Measurements from ENCODE around the gene GRK1. TPM values are rescaled to one million over a fixed set of nuclear protein-coding genes. Genes with fewer than 3 reads are reported as not detected.

The GRK1 gene
- total and polyA plus RNA-seq, 2 of the 8 experiments (the other 6 are each of a cell fraction or from before 2014, with no cell fraction given), result 0.12 TPM; not detected in 1

GRCh38 chr13:113734826-113735125 lies 67.8 kb downstream of the GRK1 start:
- H3K4me1 ChIP-seq (replicated peaks in 1 of 4; ENCODE audit: control insufficient read depth in 3 of 4, insufficient read depth in 4 of 4, low read length in 3 of 4), result no peaks in the 10 kb centered on the region
- no peak for DNase-seq (ENCODE audit: low read depth in 1 of 2, low spot score in 2 of 2)
- H2BK5ac ChIP-seq (ENCODE audit: low read depth, low read length), result no peak overlapping the region
- no peak overlapping the region for H2BK20ac ChIP-seq (ENCODE audit: low read length)
- no peak overlapping the region for H2BK120ac ChIP-seq (replicated peaks; ENCODE audit: low read depth, low read length)
- no peak overlapping the region for H2BK12ac ChIP-seq (ENCODE audit: low read depth, low read length)
- H3K18ac ChIP-seq (ENCODE audit: extremely low read depth, low read length), result no peak overlapping the region
- no peak overlapping the region for H3K4ac ChIP-seq (replicated peaks; ENCODE audit: insufficient read length, low read depth, low read length)
- H3K79me1 ChIP-seq (ENCODE audit: low read depth, low read length), result no peaks in the 10 kb centered on the region
- no peaks in the 10 kb centered on the region for H3K27me3 ChIP-seq (replicated peaks in 1 of 4; ENCODE audit: control insufficient read depth in 3 of 4, extremely low read depth in 1 of 4, insufficient read depth in 3 of 4, low read length in 3 of 4)
- no peak overlapping the region for H4K8ac ChIP-seq (ENCODE audit: extremely low read depth, insufficient read depth, low read length)
- no peak overlapping the region for H3K27ac ChIP-seq (ENCODE audit: low read depth, low read length)
- no peak overlapping the region for H2AK5ac ChIP-seq (ENCODE audit: low read depth, low read length)
- H3K9ac ChIP-seq (replicated peaks in 1 of 4; ENCODE audit: extremely low read depth in 1 of 4, low read depth in 3 of 4, low read length in 3 of 4), result no peak overlapping the region
- H3K14ac ChIP-seq (ENCODE audit: insufficient read length), result no peak overlapping the region
- H3K36me3 ChIP-seq (ENCODE audit: control insufficient read depth in 2 of 4, insufficient read depth in 4 of 4, low read length in 3 of 4), result no peaks in the 10 kb centered on the region
- no peak overlapping the region for H3K56ac ChIP-seq (replicated peaks; ENCODE audit: insufficient read length, low read depth, low read length)
- H2BK15ac ChIP-seq (ENCODE audit: low read length), result no peak overlapping the region
- H3K4me3 ChIP-seq (ENCODE audit: extremely low read depth in 1 of 4, insufficient read depth in 2 of 4, low read depth in 3 of 4, low read length in 4 of 4), result no peak overlapping the region
- POLR2A ChIA-PET (ENCODE audit: partially characterized antibody), result no interaction called here
- CTCF ChIA-PET (ENCODE audit: partially characterized antibody), result interaction anchor here (1.1 kb wide), 1 partner anchor 82 kb away, joined by 3 read pairs; no protein-coding TSS in a partner anchor
- peaks cover 0 to 5% of the 10 kb centered on the region in 2 experiments for H4K20me1 ChIP-seq (replicated peaks in 1 of 2; ENCODE audit: control insufficient read depth in 1 of 2, insufficient read depth in 2 of 2, low read length in 2 of 2)
- 86% methylated on average over 8 of the region's 8 CpGs; no CpG with 5 or more reads in 1 of the 2 experiments for WGBS, 2 experiments (ENCODE audit: extremely low coverage in 1 of 2, insufficient coverage in 1 of 2, insufficient read length in 1 of 2, insufficient replicate concordance in 2 of 2, low coverage in 1 of 2, low lambda C conversion rate in 2 of 2, missing lambda C conversion rate in 1 of 2)
- no peak overlapping the region for H4K5ac ChIP-seq (ENCODE audit: insufficient read length, low read depth, low read length)
- no peaks in the 10 kb centered on the region for H3K79me2 ChIP-seq (ENCODE audit: control insufficient read depth in 1 of 2, insufficient read depth in 2 of 2, low read length in 2 of 2)
- no peaks in the 10 kb centered on the region for H3K23me2 ChIP-seq (ENCODE audit: low read depth, low read length)
- no peak for FAIRE-seq
- H3K9me3 ChIP-seq (ENCODE audit: insufficient read depth in 2 of 2, low read depth in 1 of 2, low read length in 1 of 2), result peaks cover 12 to 25% of the 10 kb centered on the region in 2 experiments; a peak in 3 of 4 replicates
- no peak overlapping the region for H3K23ac ChIP-seq (ENCODE audit: insufficient read length)
- H4K91ac ChIP-seq (replicated peaks; ENCODE audit: insufficient read length, low read length), result no peak overlapping the region
- H2AFZ ChIP-seq (ENCODE audit: low read length), result no peak overlapping the region
- no peak overlapping the region for H3K4me2 ChIP-seq (ENCODE audit: insufficient read depth in 1 of 2, low read depth in 2 of 2, low read length in 2 of 2)
- TF ChIP-seq CBX5 (IDR thresholded peaks at IDR 0.05; ENCODE audit: low read depth, low read length), result no peak
- no peak for TF ChIP-seq SIX5 (IDR thresholded peaks at IDR 0.05; ENCODE audit: low read depth, low read length)
- no peak for TF ChIP-seq TEAD4 (IDR thresholded peaks at IDR 0.05; ENCODE audit: low read depth, low read length)
- TF ChIP-seq RBBP5 (IDR thresholded peaks at IDR 0.05; ENCODE audit: borderline replicate concordance, low read depth, low read length), result no peak
- TF ChIP-seq POU5F1 (IDR thresholded peaks at IDR 0.05; ENCODE audit: low read depth, low read length), result no peak
- no peak for TF ChIP-seq SP2 (IDR thresholded peaks at IDR 0.05; ENCODE audit: low read length)
- no peak for TF ChIP-seq MAFK (IDR thresholded peaks at IDR 0.05; ENCODE audit: low read depth, low read length)
- no peak for TF ChIP-seq JUND (IDR thresholded peaks at IDR 0.05; ENCODE audit: low read length)
- TF ChIP-seq, protein P1, sequence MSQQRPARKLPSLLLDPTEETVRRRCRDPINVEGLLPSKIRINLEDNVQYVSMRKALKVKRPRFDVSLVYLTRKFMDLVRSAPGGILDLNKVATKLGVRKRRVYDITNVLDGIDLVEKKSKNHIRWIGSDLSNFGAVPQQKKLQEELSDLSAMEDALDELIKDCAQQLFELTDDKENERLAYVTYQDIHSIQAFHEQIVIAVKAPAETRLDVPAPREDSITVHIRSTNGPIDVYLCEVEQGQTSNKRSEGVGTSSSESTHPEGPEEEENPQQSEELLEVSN (IDR thresholded peaks at IDR 0.05), result no peak
- no peak for TF ChIP-seq HDAC6 (IDR thresholded peaks at IDR 0.05; ENCODE audit: low read depth, low read length)
- TF ChIP-seq NRF1 (IDR thresholded peaks at IDR 0.05; ENCODE audit: low read depth, low read length), result no peak
- no peak for TF ChIP-seq BCL11A (IDR thresholded peaks at IDR 0.05; ENCODE audit: low read depth in 2 of 2, low read length in 2 of 2)
- no peak for TF ChIP-seq CHD2 (IDR thresholded peaks at IDR 0.05; ENCODE audit: low read length)
- TF ChIP-seq NANOG (IDR thresholded peaks at IDR 0.05; ENCODE audit: insufficient read depth, low read depth, low read length, poor library complexity, severe bottlenecking), result no peak
- TF ChIP-seq BACH1 (IDR thresholded peaks at IDR 0.05; ENCODE audit: low read length), result no peak
- TF ChIP-seq SUZ12 (IDR thresholded peaks at IDR 0.05; ENCODE audit: low read length), result no peak
